ENCODE data around the gene FDXACB1.

Gene FDXACB1

GRCh38 chr11:111841370-111842053 is 37.5 kb downstream of the FDXACB1 start:
- DNase-seq: peak; percentile 68

DNA sequence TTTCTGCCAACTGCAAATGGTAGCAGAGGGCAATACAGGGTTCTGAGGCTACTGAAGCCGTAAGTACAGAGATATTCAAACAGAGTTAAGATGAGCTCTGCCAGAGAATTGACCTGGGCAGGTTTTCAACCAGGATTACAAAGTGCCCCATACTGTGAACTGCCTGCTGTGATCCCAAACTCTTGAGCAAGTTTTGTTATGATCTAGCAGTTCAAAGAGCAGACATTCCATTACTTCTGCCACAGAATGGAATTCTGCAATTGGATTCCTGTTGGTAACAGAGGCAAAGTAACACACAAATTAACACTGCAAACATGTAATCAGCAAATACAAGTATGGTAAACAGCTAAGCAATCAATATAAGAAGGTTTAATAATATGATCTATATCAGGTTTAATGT is 38.8 kb downstream of the FDXACB1 start:
- no peak for DNase-seq

DNA sequence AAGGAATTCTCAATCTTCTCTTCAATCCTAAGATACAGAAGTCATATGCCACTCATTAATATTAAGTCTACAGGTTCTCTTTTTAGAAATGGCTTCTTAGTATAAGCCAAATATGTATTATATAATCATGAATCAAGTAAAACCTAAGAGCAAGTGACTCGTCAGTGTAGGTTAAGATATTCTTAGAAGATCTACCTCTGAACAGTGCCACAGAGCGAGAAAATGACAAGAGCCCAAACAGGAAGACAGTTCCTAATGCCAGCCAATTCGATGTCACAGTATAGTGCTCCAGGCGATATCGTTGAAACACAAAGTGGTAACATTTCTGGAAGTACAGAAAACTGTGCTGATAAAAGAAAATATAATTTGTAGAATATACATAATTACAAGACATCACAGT is 40.9 kb downstream of the FDXACB1 start:
- no peak for DNase-seq

GRCh38 chr11:111837366-111837891 is 41.5 kb downstream of the FDXACB1 start:
- no peak for DNase-seq

DNA sequence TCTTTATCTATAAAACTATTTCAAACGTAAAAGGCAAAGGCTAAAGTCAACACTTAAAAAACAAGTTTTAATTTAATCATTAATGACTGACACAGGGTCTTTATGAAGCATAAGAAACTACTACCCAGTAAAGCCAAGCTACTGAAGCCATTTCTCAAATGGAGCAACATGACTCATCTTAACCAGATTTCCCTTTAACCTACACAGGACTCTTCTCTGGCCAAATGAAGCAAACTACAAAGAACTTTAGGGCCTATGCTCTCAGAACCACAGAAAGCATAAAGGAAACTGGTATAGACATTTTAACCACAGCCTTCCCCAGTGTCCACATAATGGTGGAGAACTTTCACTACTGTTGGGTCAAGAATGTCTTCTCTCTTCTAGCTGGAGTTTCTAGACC is 42.2 kb downstream of the FDXACB1 start:
- no peak for DNase-seq

GRCh38 chr11:111836162-111836561 is 42.8 kb downstream of the FDXACB1 start:
- no peak for DNase-seq

DNA sequence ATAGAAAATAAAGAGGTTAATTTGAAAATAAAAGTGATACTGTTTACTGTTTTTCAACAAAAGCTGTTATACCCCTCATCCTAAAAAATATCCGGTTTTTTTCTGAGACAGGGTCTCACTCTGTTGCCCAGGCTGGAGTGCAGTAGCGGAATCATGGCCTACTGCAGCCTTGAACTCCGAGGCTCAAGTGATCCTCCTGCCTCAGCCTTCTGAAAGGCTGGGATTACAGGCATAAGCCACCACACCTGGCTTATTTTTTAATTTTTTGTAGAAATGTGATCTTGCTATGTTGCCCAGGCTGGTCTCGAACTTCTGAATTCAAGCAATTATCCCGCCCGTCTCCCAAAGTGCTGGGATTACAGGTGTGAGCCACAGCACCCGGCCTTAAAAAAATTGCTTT is 43.3 kb downstream of the FDXACB1 start:
- DNase-seq: no peak

DNA sequence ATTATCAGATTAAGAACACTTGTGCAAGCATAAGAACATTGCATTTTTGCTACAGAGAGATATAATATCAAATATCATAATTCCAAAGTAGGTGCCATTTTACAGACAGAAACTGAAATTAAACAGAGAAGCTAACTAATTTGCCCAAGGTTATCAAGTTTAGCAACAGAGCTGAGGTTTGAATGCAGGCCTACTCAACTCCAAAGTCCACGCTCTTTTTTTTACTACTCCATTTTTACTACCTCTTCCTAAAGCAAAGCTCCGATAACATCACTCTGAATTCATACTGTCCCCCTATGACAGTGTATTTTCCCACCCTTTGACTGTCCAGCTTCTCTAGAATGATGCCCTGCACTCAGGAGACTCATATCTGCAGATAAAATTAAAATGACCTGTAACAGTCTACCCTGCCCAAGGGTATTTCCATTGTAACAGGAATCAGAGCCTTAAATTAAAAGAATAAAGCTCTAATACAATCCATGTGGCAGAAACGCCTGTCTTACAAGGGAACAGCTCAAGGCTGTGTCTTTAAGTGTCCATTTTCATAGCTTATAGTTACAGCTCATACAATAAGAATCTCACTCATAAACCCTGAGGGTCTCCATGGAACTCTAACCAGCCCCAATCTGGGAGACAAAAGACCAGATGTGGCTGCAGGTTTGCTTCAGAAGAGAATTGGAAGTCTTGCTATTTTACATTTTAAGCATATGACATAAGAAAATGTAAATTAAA is 44.4 kb downstream of the FDXACB1 start:
- DNase-seq: no peak

DNA sequence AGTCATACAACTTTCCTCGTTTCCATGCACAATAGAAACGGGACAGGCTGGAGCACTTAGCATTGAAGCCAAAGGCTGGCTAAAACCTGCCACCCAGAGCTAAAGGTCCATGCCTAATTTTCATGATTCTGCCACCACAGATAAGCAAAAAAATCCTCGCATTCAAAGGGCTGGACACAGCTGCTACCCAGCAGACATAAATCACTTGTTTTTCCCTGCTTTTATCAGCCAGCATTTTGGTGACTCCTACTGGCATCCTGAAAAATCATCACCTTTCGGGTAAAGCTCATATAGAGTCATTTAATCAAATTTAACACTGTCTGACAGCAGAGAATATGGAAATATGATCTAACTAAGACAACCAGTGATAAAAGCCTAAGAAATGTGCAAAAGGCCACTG is 45.4 kb downstream of the FDXACB1 start:
- DNase-seq: no peak

DNA sequence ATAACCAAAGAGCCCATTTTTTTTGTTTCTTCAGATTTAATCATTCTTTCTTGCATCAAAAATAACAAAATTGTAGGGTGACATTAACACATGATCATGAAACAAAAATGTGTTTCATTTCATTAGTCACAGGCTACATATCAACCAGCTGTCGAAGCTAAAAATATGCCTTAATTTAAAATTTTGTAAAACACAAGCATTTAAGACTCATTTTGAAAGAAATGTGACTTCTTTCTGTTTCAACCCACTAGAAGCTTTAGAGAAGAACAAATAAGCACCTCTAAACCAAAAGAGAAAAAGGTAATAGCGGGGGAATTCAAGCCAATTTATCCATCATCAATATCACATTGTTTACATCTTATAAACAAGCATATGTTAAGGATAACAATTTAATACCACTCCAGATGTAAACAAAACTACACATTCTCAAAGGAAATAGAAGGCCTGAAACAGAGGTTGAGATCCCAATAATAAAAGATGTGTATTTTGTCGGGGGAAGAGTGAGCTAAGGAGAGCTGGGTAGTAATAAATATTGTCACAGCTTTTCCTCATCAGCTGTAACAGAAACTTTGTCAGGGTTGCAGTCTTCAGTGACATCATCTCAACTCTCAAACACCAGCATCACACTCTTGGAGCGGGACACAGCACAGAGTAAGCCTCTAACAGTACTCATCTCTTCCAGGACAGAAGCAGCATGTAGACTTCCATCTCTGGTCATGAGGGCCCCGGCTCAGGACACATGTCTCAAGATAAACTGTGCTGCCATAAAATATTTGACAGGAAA is 49.6 kb downstream of the FDXACB1 start:
- no peak for DNase-seq

- DNase-seq: no peak
Observed at GRCh38 chr11:111826322-111826950, 52.5 kb downstream of the FDXACB1 start.
